HG02973 (cell line): ENCODE results near the gene SLC8B1.

Experiments used
- ATAC-seq: cut with Tn5 transposase; IDR thresholded peaks from one replicate; pipeline ENCODE4 v1.9.1; 2021; ENCODE audit warnings: moderate library complexity; ENCODE audit not compliant: unreplicated experiment

SLC8B1 gene

DNA sequence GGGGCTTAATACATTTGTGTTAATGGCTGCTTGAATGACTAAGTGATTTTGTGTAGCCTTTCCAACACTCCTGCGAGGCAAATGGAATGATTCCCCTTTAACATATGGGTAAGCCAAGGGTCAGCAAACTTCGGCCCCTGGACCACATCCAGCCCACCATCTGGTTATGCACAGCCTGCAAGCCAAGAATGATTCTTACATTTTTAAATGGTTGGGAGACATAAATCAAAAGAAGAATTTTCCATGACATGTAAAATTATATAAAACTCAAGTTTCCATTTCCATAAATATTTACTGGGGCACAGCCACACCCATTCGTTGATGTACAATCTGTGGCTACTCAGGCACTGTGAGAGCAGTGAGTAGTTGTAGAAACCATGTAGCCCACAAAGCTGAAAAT, 9.0 kb downstream of the SLC8B1 start:
- no peak for ATAC-seq

DNA sequence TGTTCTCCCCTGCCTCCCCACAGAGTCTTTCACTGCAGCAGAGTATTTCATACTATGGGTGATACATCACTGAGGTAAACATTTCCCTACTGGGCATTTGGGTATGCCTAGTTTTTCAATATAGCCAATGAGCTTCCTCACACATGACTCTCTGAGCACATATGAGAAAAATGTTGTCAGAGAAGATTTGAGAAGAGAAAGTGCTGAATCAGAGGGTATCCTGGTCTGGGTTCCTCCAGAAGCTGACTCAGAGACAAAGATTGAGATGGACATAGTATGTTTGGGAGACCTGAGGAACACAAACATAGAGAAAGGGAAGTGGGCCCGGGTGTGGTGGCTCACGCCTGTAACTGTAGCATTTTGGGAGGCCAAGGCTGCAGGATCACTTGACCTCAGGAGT, 12.6 kb downstream of the SLC8B1 start:
- ATAC-seq: no peak

DNA sequence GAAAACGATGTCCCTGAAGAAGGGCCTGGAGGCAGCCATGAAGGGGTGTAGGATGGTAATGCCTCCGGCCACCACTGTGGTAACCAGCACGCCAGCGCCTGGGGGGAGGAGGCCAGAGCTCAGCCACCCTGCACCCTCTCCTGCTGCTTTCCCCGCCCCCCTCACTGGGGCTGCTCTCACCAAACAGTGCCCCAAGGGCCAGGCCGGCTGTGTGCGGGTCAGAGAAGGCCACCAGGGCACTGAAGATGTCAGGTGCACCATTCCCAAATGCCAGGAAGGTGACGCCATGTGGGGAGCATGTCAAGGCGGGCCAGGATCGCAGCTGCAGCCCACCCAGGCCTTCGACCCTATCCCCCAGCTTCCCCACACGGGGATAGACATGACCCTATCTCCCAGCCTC, 14.5 kb downstream of the SLC8B1 start:
- no peak for ATAC-seq

DNA sequence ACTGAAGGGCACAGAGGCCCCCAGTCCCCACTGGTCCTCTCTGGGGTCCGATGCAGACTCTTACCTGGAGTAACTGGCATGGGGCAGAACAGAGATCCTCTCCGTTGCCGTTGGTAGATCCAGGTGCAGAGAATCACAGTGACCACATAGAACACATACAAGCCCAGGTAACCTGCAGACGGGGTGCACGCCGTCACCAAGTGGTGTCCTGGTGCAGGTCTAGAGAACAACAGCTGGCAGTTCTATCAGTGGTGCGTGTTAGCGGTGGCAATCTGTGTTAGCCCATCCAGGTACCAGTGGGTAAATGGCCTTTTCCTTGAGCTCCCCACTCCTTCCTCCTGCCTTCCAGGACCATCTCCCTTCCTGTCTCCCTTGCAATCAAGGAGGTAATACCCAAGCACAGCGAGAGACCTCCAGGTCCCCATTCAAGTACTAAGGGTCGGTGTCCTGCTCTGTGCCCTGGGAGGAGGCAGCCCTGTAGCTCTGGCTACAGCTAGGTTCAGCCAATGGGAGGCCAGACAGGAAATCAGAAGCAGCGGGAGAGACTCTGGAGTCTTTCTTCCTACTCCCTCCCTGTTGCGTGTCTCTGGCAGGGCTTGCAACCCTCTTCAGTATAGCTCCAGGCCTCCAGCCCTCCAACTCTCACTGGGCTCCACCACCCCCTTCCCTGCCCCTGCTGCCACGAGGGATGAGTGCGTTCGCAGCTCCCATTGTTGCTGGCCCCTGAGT, 15.8 kb downstream of the SLC8B1 start:
- ATAC-seq: no peak

DNA sequence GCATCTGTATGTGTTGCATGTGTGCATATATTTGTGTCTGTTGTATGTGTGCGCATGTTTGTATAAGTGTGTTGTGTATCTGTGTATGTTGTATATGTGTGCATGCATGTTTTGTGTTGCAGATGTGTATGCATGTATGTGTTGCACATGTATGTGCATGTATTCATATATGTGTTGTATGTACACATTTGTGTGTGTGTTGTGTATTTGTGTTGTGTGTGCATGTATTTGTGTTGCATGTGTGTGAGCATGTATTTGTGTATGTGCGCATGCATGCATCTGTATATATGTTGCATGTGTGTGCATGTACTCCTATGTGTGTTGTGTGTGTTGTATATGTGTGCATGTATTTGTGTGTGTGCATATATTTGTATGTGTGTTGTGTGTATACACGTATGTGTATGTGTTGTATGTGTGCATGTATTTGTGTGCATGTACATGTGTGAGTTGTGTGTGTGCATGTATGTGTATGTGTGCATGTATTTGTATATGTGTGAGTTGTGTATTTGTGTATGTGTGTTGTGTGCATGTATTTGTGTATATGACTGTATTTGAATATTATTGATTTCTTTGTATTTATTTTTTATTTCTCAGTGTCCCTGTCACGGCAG, 16.8 kb downstream of the SLC8B1 start:
- no peak for ATAC-seq

DNA sequence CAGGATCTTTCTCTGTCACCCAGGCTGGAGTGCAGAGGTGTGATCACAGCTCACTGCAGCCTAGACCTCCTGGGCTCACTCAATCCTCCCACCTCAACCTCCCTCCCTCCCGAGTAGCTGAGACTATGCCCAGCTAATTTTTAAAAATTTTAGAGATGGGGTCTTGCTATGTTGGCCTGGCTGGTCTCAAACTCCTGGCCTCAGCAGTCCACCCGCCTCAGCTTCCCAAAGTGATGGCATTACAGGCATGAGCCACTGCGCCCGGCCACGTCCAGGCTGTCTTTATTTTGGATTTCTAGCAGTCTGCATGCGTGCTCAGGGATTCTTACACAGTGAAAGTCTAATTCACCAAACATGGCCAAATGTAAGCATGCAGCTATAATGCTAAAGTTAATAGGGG, 17.8 kb downstream of the SLC8B1 start:
- ATAC-seq: no peak

DNA sequence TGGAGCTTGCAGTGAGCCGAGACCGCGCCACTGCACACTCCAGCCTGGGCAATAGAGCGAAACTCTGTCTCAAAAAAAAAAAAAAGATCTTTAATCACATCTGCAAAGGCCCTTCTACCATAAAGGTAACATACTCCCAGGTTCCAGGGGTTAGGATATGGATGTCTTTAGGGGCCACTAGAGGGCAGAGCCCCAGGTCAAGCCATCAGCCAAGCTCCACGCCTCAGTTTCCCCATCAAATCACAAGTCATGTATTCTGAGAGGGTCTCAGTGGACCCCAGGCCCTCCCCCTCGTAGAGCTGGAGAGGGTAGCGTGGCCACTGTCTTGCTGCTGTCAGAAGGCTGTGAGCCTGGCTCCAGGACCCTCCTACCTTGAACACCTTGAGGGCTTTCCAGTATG, 18.8 kb downstream of the SLC8B1 start:
- ATAC-seq: no peak

DNA sequence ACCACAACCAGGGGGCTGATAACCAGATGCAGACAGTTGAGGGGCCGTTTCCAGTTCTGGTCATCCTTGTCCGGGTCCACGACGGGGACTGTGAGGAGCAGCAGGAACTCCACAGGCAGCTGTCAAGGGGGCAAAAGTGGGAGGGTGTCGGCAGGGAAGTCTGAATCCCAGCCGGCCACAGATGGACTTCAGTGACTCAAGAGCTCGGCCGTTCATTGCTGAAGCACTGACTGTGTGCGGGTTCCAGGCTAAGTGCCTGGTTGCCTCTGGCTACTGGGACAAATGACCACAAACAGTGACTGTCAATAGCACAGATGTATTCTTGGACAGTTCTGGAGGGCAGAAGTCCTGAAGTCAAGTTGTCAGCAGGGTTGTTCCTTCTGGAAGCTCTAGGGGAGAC, 19.6 kb downstream of the SLC8B1 start:
- ATAC-seq: no peak

DNA sequence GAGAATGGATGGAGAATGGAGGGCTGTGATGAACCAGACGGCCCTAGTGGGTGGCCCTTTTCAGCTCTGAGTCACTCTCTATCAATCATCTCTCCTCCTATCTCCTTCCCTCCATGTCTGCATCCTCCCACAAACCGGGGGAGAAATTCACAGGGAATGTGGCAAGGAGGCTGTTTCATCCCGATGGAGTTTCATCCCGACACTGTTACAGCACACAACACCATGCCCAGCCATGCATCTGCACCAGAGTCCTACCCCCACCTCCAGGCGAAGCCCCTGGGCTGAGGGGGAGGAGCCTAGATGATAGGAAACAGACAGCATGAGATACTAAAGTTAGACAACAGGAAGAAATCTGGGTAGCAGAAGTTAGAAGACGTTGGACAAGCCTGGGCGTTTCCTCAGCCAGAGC, 20.8 kb downstream of the SLC8B1 start:
- no peak for ATAC-seq

DNA sequence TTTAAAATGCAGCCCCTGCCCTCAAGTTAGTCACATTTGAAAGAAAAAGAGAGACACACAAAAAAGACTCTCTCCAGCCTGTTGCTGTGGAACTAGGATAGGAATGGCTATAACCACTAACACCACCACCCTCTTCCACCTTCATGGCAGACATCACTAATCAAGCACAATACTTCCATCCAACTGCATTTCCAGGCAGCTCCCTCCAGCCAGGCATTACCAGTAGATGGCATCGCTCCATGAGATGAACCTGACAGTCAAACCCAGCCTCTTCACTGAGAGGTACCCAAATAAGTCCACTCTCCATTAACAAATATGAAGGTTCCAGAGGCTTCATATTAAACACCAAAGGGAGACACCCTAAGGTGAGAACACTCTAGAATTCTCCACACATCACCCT, 24.4 kb downstream of the SLC8B1 start:
- no peak for ATAC-seq

DNA sequence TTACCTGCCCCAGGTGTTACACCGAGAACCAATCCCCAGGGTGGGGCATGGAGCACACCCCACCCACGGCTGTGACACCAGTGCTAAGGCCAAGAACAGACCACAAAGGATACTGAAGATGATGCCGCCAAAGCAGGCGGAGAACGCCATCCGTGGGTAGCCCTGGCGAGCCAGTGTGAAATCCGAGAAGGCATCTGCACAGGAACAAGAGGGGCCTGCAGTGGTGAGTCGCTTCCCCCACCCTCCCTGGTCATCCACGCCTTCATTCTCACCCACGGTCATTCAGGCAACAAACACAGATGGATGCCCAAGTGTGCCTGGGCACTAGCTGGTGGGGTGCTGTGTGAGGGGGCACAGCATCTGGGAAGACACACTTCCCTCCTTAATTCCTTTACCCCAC, 28.5 kb downstream of the SLC8B1 start:
- ATAC-seq: no peak

DNA sequence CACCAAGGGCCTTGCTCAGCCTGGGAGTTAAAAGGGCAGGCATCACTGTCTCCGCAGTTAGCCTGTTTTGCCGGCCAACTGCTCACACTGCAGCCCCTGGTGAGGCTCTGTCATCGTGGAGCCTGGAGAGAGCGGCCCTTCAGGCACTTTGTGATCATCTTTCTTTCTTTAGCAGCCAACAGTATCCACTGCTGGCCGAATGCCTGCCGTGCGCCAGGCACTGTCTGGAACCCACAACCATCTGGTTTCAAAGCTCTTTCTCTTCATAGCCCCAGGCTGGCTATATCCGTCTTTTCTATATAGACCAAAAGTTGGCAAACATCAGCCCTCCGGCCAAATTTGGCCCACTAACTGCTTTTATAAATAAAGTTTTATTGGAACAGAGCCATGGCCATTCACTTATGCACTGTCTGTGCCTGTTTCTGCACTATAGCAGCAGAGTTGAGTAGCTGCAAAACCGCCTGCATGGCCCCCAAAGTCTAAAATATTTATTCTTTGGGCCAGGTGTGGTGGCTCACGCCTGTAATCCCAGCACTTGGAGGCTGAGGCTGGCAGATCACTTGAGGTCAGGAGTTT, 29.5 kb downstream of the SLC8B1 start:
- no peak for ATAC-seq

DNA sequence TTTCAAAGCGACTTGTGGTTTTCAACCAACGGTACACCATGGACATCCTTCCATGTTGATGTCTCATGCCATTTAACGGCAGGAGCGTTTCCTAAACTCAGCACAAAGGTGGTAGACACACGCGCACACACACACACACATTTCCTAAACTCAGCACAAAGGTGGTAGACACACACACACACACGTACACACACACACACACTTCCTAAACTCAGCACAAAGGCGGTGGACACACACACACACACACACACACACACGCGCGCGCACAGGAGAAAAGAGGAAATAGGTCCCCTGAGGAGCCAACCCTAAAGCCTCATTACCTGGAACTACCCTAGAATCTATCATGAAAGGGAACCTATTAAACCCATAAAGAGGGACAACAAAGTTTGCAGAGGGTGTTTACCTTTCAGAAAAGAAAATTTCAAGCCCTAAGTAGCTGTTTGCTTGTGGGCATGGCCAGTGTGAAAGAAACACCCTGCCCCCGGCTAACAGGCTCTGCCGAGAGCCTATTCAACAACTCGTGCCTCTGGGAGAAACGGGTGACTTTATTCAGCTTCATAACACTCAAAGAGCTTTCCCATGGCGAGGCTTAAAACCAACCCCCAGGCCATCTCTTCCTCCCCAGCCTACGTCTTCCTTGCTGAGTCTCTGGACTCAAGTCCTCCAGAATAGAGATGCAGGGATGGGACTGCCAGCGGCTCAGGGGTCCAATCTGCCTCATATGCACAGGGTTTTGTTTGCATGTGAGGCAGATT, 31.8 kb downstream of the SLC8B1 start:
- ATAC-seq: no peak

DNA sequence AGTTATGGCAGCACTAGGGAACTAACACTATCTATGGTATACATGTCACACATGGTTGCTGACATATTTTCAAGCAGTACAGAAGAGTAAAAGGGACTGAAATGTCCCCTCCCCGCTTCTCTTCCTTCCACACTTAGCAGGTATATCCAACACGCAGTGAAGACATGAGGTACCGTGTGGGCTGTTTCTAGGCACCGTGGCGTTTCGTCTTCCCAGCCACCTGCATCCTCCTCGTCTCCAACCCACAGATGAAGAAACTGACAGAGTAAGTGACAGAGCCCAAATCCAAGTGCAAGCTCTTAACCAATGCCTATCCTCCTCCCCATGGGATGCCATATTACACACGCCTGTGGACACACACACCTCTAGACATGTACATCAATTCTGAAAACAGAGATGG, 32.4 kb downstream of the SLC8B1 start:
- no peak for ATAC-seq

DNA sequence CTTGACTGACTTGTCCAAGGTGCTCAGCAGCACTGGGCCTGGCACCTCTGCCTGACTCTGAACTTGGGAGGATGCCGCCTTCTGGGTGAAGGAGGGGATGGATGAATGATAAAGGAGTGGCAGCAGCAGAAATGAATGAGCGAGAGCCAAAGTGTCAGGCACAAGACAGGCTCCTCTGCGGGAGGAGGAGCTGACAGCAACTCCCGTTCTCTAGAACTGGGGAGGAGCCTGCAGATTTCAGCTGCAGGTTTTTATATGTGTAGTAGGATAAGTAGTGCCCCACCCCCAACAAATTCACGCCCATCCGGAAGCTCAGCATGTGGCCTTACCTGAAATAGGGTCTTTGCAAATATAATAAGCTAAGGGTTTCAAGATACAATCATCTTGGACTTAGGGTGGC, 33.1 kb downstream of the SLC8B1 start:
- no peak for ATAC-seq

DNA sequence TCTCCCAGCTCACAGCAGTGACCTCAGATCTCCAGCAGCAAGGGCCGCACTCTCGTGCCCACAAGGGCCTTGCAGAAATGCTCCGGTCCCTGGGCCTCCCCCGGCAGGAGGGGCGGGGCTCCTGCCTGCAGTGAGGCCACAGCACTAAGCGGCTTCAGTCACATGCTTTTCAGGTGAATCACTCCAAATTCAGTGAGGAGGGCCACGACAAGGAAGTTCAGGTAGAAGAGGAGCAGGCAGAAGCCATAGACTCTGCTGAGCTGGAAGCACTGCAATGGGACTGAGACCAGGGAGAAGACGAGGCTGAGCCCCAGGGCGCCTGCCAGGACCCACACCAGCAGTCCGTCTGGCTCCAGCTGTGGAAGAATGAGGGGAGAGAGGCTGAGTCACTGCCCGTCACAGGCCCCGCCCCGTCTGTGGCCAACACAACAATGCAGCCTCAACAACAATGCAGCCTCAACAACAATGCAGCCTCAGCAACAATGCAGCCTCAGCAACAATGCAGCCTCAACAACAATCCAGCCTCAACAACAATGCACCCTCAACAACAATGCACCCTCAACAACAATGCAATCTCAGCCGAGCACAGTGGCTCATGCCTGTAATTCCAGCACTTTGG, 35.2 kb downstream of the SLC8B1 start:
- no peak for ATAC-seq

DNA sequence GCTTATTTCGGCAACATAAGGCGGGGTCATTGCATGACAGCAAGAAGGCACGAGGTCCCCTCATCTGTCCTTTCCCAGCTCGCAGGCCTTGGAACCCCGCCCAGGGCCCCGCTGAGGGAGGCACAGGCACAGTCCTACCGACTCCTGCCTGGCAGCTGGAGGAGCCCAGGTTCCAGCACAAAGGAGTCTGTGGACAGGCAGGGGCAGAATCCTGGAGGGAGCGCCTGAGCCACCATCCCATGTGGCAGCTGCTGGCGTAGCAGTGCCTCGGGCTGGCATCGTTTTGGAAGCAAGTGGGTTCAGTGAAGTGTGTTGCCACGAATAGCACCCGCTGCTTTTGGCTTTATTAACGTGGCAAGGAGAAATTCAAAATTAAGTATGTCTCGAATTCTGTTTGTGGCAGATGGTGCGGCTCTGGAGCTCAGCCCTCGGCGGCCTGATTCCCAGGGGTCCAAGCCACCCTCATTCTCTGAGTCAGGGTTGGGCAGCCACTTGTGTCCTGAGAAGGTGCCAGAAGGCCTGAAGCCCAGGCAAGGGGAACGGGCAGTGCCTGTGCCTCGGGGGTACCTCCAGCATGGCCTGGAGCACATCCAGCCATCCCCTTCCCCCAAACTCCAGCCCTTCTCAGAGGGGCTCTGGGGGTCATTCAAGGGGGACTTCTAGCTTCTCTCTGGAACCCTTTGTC, 35.9 kb downstream of the SLC8B1 start:
- no peak for ATAC-seq

DNA sequence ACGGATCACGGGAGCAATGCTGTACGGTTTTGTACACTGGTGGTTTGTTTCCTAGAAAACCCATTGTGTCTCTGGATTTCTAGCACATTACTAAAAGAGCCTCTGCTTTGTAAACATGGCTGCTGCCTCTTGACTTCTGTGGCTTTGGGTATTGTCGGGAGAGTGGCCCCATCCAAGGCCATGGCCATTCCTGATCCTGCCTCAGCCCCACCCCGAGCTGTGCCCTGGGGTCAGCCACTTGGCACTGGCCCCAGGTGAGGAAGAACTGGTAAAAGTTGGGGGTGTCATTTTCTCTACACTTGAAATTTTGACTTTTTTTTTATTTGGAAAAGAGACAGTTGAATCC, 36.5 kb downstream of the SLC8B1 start:
- ATAC-seq: no peak

DNA sequence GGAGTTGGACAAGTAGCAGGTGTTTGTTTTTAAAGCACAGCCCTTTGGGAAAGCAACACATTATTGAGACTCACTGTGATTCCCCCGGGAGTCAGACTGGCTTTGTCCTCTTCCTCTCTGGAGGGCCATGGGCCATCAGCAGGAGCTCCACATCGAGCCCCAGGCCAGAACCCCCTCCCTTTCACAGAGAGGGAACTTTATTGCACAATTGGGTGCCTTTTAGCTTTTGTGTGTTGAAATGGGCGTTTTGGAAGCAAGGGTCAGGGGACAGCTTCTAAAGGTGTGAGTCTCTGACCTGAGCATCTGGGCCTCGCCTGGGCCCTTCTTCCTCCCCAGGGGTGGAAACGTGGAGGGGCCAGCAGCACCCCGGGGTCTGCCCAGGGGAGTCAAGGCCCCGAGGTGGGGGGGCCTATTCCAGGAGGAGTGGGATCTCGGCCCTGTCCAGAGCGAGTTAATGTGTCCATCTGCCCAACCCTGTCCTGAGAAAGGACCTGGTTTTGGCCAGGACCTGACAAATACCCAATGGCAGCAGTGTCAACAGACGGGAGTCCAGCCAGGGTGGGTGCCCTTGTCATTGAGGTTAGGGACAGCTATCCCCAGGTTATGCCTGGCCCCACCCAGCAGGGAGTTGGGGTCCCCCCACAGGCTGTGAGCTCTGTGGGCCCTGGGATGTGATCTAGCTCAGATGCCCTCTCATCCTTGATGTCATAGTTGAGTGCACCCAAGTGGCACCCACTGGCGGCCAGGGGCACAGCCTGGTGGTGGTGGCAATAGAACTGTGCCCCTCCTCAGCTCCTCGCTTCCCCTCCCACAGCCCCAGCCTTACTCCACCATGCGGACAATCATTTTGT, 37.1 kb downstream of the SLC8B1 start:
- ATAC-seq: no peak

DNA sequence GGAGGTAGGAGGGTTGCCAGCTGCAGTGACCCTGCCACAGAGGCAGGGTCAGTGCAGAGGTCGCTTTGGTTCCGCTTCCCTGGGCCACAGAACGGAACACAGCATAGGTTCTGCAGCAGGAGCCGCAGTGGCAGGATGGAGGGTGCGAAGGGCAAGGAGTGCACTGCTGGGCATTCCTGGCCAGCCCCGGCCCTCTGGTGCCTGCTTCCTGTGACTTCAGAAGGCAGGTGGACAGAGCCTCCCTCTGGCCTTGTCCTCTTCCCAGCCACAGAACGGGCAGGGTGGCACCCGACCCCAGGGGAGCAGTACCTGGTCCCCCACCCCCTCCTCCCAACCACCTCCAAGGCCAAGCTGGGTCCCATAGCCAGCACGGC, 37.7 kb downstream of the SLC8B1 start:
- no peak for ATAC-seq
